OCI-LY1 (cell line): ENCODE measurements around the gene PTPRCAP.
A peak's percentile ranks its signal among the peaks of the same experiment; 100 is the strongest.

Experiments
- H2AFZ ChIP-seq: fragments of 200-600 bp; sonication (generic), shearing (Covaris generic); 2 replicates; pipeline ENCODE4 v1.6.0; 2014; ENCODE audit warnings: antibody characterized with exemption, mild to moderate bottlenecking, low read length
- H3F3A ChIP-seq: fragments of 200-600 bp; sonication (generic), shearing (Covaris generic); 2 replicates; pipeline ENCODE4 v1.6.0; 2014; ENCODE audit warnings: mild to moderate bottlenecking, antibody characterized with exemption, low read length, moderate library complexity; ENCODE audit not compliant: insufficient read depth
- H3K27ac ChIP-seq: fragments of 200-600 bp; sonication (generic); 2 replicates; pipeline ENCODE4 v1.5.1; 2014; ENCODE audit warnings: low read length, mixed run types, mild to moderate bottlenecking, low read depth; ENCODE audit not compliant: poor library complexity, severe bottlenecking
- H3K27me3 ChIP-seq: fragments of 200-600 bp; sonication (generic); 2 replicates; pipeline ENCODE4 v1.6.0; 2014; ENCODE audit warnings: antibody characterized with exemption, mild to moderate bottlenecking, low read length, moderate library complexity; ENCODE audit not compliant: insufficient read depth
- H3K36me3 ChIP-seq: fragments of 200-600 bp; sonication (generic); 2 replicates; pipeline ENCODE4 v1.6.1; 2014; ENCODE audit warnings: mild to moderate bottlenecking, antibody characterized with exemption, low read length, moderate library complexity, mixed read lengths; ENCODE audit not compliant: insufficient read depth
- H3K4me1 ChIP-seq: fragments of 200-600 bp; sonication (generic); 2 replicates; pipeline ENCODE4 v1.5.1; 2014; ENCODE audit warnings: mild to moderate bottlenecking, low read length, moderate library complexity; ENCODE audit not compliant: insufficient read depth, severe bottlenecking
- H3K4me2 ChIP-seq: fragments of 200-600 bp; sonication (generic), shearing (Covaris generic); 2 replicates; pipeline ENCODE4 v1.6.1; 2014; ENCODE audit warnings: low read length
- H3K4me3 ChIP-seq: fragments of 200-600 bp; sonication (generic); 2 replicates; pipeline ENCODE4 v1.5.1; 2014; ENCODE audit warnings: low read length, low read depth, mild to moderate bottlenecking, mixed read lengths; ENCODE audit not compliant: poor library complexity, severe bottlenecking
- H3K79me2 ChIP-seq: fragments of 200-600 bp; shearing (Covaris generic); 2 replicates; pipeline ENCODE4 v1.6.1; 2016; ENCODE audit warnings: mixed run types, low read length, mixed read lengths; ENCODE audit not compliant: insufficient read depth
- H3K9ac ChIP-seq: fragments of 200-600 bp; sonication (generic), shearing (Covaris generic); 2 replicates; pipeline ENCODE4 v1.6.1; 2014; ENCODE audit warnings: mild to moderate bottlenecking, low read length, mixed read lengths
- H3K9me2 ChIP-seq: fragments of 200-600 bp; sonication (generic), shearing (Covaris generic); 2 replicates; pipeline ENCODE4 v1.6.1; 2014; ENCODE audit warnings: low read depth, mild to moderate bottlenecking, low read length, mixed read lengths
- H3K9me3 ChIP-seq: fragments of 200-600 bp; shearing (Covaris generic); 2 replicates; pipeline ENCODE4 v1.6.1; 2014; ENCODE audit warnings: low read length, mixed read lengths
- H4K20me1 ChIP-seq: fragments of 200-600 bp; sonication (generic), shearing (Covaris generic); 2 replicates; pipeline ENCODE4 v1.6.0; 2016; ENCODE audit warnings: mild to moderate bottlenecking, low read length; ENCODE audit not compliant: insufficient read depth
- EZH2 ChIP-seq: fragments of 200-600 bp; sonication (generic), shearing (Covaris generic); IDR thresholded peaks from 2 replicates; pipeline ENCODE4 v1.8.0; 2017; ENCODE audit warnings: borderline replicate concordance, mixed run types, mild to moderate bottlenecking, antibody characterized with exemption, low read length, moderate library complexity, mixed read lengths
- TF ChIP-seq, protein P1 (sequence below): fragments of 200-600 bp; sonication (generic), shearing (Covaris generic); IDR thresholded peaks from 2 replicates; pipeline ENCODE4 v1.5.1; 2017; ENCODE audit warnings: mild to moderate bottlenecking, antibody characterized with exemption, low read length, moderate library complexity, mixed read lengths

The PTPRCAP gene

GRCh38 chr11:67406969-67407687 is 30.4 kb downstream of the PTPRCAP start:
- Histone ChIP-seq H3K4me1 (peaks cover 98% of the 10 kb centered on the region), H3K36me3 (peaks cover 22% of the 10 kb centered on the region; the same call in 1 of the 2 replicates), H3K4me2 (peak overlapping the region; percentile 89), H3K4me3 (peak overlapping the region; percentile 75), H3K79me2 (no peaks in the 10 kb centered on the region), H3K27ac (peak overlapping the region; percentile 93), H3K9ac (peak overlapping the region; percentile 94; the same call in 1 of the 2 replicates), H3K9me3 (no peaks in the 10 kb centered on the region), H2AFZ (no peak overlapping the region), H4K20me1 (no peaks in the 10 kb centered on the region), H3K27me3 (no peaks in the 10 kb centered on the region), H3K9me2 (no peaks in the 10 kb centered on the region), H3F3A (no peaks in the 10 kb centered on the region)
- no peak for TF ChIP-seq EZH2
- TF ChIP-seq, protein P1, sequence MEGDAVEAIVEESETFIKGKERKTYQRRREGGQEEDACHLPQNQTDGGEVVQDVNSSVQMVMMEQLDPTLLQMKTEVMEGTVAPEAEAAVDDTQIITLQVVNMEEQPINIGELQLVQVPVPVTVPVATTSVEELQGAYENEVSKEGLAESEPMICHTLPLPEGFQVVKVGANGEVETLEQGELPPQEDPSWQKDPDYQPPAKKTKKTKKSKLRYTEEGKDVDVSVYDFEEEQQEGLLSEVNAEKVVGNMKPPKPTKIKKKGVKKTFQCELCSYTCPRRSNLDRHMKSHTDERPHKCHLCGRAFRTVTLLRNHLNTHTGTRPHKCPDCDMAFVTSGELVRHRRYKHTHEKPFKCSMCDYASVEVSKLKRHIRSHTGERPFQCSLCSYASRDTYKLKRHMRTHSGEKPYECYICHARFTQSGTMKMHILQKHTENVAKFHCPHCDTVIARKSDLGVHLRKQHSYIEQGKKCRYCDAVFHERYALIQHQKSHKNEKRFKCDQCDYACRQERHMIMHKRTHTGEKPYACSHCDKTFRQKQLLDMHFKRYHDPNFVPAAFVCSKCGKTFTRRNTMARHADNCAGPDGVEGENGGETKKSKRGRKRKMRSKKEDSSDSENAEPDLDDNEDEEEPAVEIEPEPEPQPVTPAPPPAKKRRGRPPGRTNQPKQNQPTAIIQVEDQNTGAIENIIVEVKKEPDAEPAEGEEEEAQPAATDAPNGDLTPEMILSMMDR, result no peak; the same call in 1 of the 2 replicates

DNA sequence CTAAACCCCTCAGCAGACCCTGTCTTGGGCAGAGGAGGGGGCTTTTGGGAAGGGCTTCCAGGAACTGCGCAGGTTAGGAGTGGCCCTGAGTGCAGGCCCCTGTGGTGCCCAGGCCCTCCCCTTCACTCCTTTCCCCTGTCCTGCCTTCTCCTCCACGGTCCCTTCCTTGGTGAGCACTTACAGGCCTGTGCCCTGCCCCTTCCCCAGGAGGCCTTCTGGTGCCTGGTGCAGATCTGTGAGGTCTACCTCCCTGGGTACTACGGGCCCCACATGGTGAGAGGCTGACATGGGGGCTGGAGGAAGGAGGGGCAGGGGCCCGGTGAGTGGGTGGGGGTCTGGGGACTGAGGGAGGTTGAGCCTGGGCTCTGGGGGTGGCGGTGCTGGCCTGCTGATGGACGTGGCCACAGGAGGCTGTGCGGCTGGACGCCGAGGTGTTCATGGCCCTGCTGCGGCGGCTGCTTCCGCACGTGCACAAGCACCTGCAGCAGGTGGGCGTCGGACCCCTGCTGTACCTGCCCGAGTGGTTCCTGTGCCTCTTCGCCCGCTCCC is 31.0 kb downstream of the PTPRCAP start:
- H3K27ac ChIP-seq, result peak overlapping the region; percentile 93
- H3K27me3 ChIP-seq, result no peaks in the 10 kb centered on the region
- peaks cover 94% of the 10 kb centered on the region for H3K4me1 ChIP-seq
- H3K9me3 ChIP-seq, result no peaks in the 10 kb centered on the region
- peak overlapping the region; percentile 89 for H3K4me2 ChIP-seq
- peak overlapping the region; percentile 94; the same call in 1 of the 2 replicates for H3K9ac ChIP-seq
- H3K4me3 ChIP-seq, result peak overlapping the region; percentile 75
- H3F3A ChIP-seq, result no peaks in the 10 kb centered on the region
- H2AFZ ChIP-seq, result no peak overlapping the region
- no peaks in the 10 kb centered on the region for H3K79me2 ChIP-seq
- H3K9me2 ChIP-seq, result no peaks in the 10 kb centered on the region
- H4K20me1 ChIP-seq, result no peaks in the 10 kb centered on the region
- TF ChIP-seq, protein P1, result no peak
- TF ChIP-seq EZH2, result no peak
- peaks cover 22% of the 10 kb centered on the region; the same call in 1 of the 2 replicates for H3K36me3 ChIP-seq

DNA sequence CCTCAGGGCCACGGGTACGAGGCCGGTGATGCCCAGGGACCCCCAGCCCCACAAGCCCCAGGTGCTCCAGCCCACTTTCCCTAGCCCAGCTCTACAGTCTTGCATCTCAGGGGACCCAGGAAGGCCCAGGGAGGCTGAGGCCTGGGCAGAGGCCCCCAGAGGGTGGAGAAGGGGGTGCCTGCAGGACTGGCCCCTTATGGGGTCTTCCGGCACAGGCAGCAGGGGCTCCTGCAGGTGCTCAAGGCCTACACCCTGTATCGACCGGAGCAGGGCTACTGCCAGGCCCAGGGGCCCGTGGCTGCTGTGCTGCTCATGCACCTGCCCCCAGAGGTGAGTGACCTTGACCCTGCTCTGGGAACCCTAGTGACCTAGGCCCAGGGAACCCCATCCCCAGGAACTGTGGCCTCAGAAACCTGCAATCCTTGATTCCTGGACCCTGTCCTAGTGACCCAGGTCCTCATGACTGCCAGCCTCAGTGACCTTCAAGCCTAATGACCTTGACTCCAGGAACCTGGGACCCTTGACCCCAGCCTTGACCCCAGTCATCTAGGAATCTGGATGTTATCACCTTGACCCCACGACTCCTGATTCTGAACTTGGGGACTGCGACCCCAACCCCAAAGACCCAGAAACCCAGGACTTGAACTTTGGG is 31.7 kb downstream of the PTPRCAP start:
- Histone ChIP-seq H3K9me2 (no peaks in the 10 kb centered on the region), H3K9ac (peak overlapping the region; percentile 94; the same call in 1 of the 2 replicates), H3K4me2 (peak overlapping the region; percentile 89), H3F3A (no peaks in the 10 kb centered on the region), H2AFZ (no peak overlapping the region), H3K4me3 (peak overlapping the region; percentile 75), H3K36me3 (peaks cover 22% of the 10 kb centered on the region; the same call in 1 of the 2 replicates), H3K27me3 (no peaks in the 10 kb centered on the region), H3K79me2 (peaks cover 5% of the 10 kb centered on the region; the same call in 1 of the 2 replicates), H3K9me3 (no peaks in the 10 kb centered on the region), H3K27ac (peak overlapping the region; percentile 93), H4K20me1 (no peaks in the 10 kb centered on the region), H3K4me1 (peaks cover 93% of the 10 kb centered on the region)
- TF ChIP-seq EZH2, result no peak
- TF ChIP-seq, protein P1, result no peak
